Endothelial cell of umbilical vein (primary cell): ENCODE data around the gene HEATR3. TPM values are rescaled to one million over a fixed set of nuclear protein-coding genes. Genes with fewer than 3 reads are reported as not detected.

Experiments
- BruUV-seq: library from RNA; stranded (reverse); fragments of 400-500 nt; replicated peaks from 2 replicates; lab custom pipeline; 2021; lab: Mats Ljungman, UMichigan
- CTCF ChIA-PET: fragments of 300-600, 350-600 bp; sonication (Branson Sonifier 250); formaldehyde crosslinking; loops from one replicate; lab custom pipeline; 2021; ENCODE audit warnings: antibody characterized with exemption, inconsistent platforms; lab: Charles Lee
- POLR2A ChIA-PET: fragments of 300-600, 350-600 bp; sonication (Branson Sonifier 250); formaldehyde crosslinking; loops from one replicate; lab custom pipeline; 2021; ENCODE audit warnings: antibody characterized with exemption, inconsistent platforms; lab: Charles Lee
- DNase-seq: peaks from one replicate; pipeline ENCODE4 v3.0.0-alpha.2; 2011; ENCODE audit warnings: low read depth, low spot score
- FAIRE-seq: peaks from 2 replicates; lab custom pipeline; 2011; peaks lifted over from hg19 to GRCh38; lab: Jason Lieb, UNC
- H2AFZ ChIP-seq: 2 replicates; pipeline ENCODE4 v1.6.0; 2012; ENCODE audit warnings: low read depth, low read length, control low read depth, inconsistent platforms
- H3K27ac ChIP-seq: 2 replicates; pipeline ENCODE4 v1.5.1; 2011; ENCODE audit warnings: low read depth, mild to moderate bottlenecking, control low read depth, low read length, moderate library complexity; ENCODE audit not compliant: insufficient read depth
- H3K27me3 ChIP-seq, 2 experiments: 2 replicates each; pipeline versions ENCODE4 v1.6.0 to v1.6.1; 2011; ENCODE audit warnings: low read length in 2 of 2, mixed read lengths in 1 of 2; ENCODE audit not compliant: control insufficient read depth in 2 of 2, insufficient read depth in 2 of 2
- H3K36me3 ChIP-seq, 2 experiments: 2 replicates in 1 of 2; 3 replicates in 1 of 2; pipeline ENCODE4 v1.5.1; 2011; ENCODE audit warnings: low read length in 2 of 2, mild to moderate bottlenecking in 1 of 2, moderate library complexity in 1 of 2; ENCODE audit not compliant: control insufficient read depth in 2 of 2, insufficient read depth in 2 of 2; ENCODE audit errors: extremely low read depth in 1 of 2
- H3K4me1 ChIP-seq: 3 replicates; pipeline ENCODE4 v1.5.1; 2011; ENCODE audit warnings: mild to moderate bottlenecking, low read length; ENCODE audit not compliant: control insufficient read depth, insufficient read depth; ENCODE audit errors: extremely low read depth
- H3K4me2 ChIP-seq: 2 replicates; pipeline ENCODE4 v1.6.1; 2011; ENCODE audit warnings: low read length, control low read depth, mixed read lengths; ENCODE audit not compliant: insufficient read depth
- H3K4me3 ChIP-seq, 3 experiments: fragments of 200-600 bp in 1 of 3; sonication (generic), shearing (Covaris generic) in 1 of 3; replicated peaks in 1 of 3; 2 replicates each; pipeline ENCODE4 v1.5.1; 2011 to 2016; ENCODE audit warnings: control low read depth in 3 of 3, low read length in 3 of 3, mild to moderate bottlenecking in 2 of 3, inconsistent platforms in 1 of 3, low read depth in 1 of 3, moderate library complexity in 1 of 3; ENCODE audit not compliant: insufficient read depth in 1 of 3
- H3K79me2 ChIP-seq: 2 replicates; pipeline ENCODE4 v1.6.0; 2012; ENCODE audit warnings: low read length, inconsistent platforms; ENCODE audit not compliant: control insufficient read depth, insufficient read depth
- H3K9ac ChIP-seq: replicated peaks from 2 replicates; pipeline ENCODE3; 2011; ENCODE audit warnings: low read length, control low read depth; ENCODE audit not compliant: insufficient read depth; ENCODE audit errors: extremely low read depth
- H3K9me1 ChIP-seq: replicated peaks from 3 replicates; pipeline ENCODE4 v1.6.0; 2011; ENCODE audit warnings: mild to moderate bottlenecking, low read length; ENCODE audit not compliant: control insufficient read depth, insufficient read depth; ENCODE audit errors: extremely low read depth
- H3K9me3 ChIP-seq: replicated peaks from 2 replicates; pipeline ENCODE4 v1.5.1; 2012; ENCODE audit warnings: low read length, inconsistent platforms; ENCODE audit not compliant: control insufficient read depth, insufficient read depth
- H4K20me1 ChIP-seq: replicated peaks from 2 replicates; pipeline ENCODE3; 2011; ENCODE audit warnings: mild to moderate bottlenecking, low read length; ENCODE audit not compliant: control insufficient read depth, insufficient read depth; ENCODE audit errors: extremely low read depth
- EZH2 ChIP-seq: IDR thresholded peaks from 2 replicates; pipeline ENCODE4 v1.6.1; 2012; ENCODE audit warnings: borderline replicate concordance, low read depth, mild to moderate bottlenecking, moderate library complexity, low read length, inconsistent platforms; ENCODE audit not compliant: severe bottlenecking
- FOS ChIP-seq: IDR thresholded peaks from 2 replicates; pipeline ENCODE4 v1.6.1; 2011; ENCODE audit warnings: mild to moderate bottlenecking, low read length, moderate library complexity, borderline replicate concordance; ENCODE audit not compliant: insufficient read depth
- GATA2 ChIP-seq: IDR thresholded peaks from 2 replicates; pipeline ENCODE4 v1.7.0; 2011; ENCODE audit warnings: low read depth, mild to moderate bottlenecking, moderate library complexity, mixed read lengths, low read length; ENCODE audit not compliant: insufficient read length, insufficient read depth
- JUN ChIP-seq: IDR thresholded peaks from 2 replicates; pipeline ENCODE4 v1.6.1; 2011; ENCODE audit warnings: borderline replicate concordance, low read depth; ENCODE audit not compliant: insufficient read length, insufficient read depth
- MYC ChIP-seq: IDR thresholded peaks from one replicate; pipeline ENCODE4 v1.6.1; 2011; ENCODE audit warnings: mild to moderate bottlenecking, low read depth, low read length
- POLR2AphosphoS5 ChIP-seq: IDR thresholded peaks from 2 replicates; pipeline ENCODE4 v1.6.1; 2012; ENCODE audit warnings: low read depth, mild to moderate bottlenecking, control low read depth, low read length, moderate library complexity; ENCODE audit not compliant: insufficient read depth
- dilution Hi-C: fragments of 300-500 bp; cut with MboI; formaldehyde crosslinking; loops from one replicate; pipeline ENCODE4 v1.15.0; 2019; ENCODE audit warnings: low sequenced_read_pairs; ENCODE audit not compliant: extremely low pct_ligation_motif_present
- intact Hi-C: fragments of 100-400 bp; cut with micrococcal nuclease; formaldehyde crosslinking; loops from one replicate; pipeline ENCODE4 v1.10.0; 2022
- polyA plus RNA-seq, 4 experiments: library from polyadenylated mRNA; depleted of rRNA in 3 of 4; stranded (reverse) in 3 of 4; unstranded in 1 of 4; fragments of >200 nt; gene quantifications; 2 replicates each; pipeline versions ENCODE4 v1.2.1 to v1.2.3, GENCODE V29; 2011 to 2012; ENCODE audit warnings: missing spikeins in 1 of 4
- total RNA-seq: library from RNA; stranded (reverse); gene quantifications from 2 replicates; pipeline ENCODE4 v1.2.3, GENCODE V29; 2021
- TF ChIP-seq, protein P1 (sequence below), 2 donors: IDR thresholded peaks; 1 replicate in 1 of 2; 2 replicates in 1 of 2; pipeline ENCODE4 v1.5.1; 2011; ENCODE audit warnings: low read length in 2 of 2, mild to moderate bottlenecking in 2 of 2, moderate library complexity in 2 of 2, control low read depth in 1 of 2, inconsistent platforms in 1 of 2, low read depth in 1 of 2; ENCODE audit not compliant: insufficient read depth in 1 of 2; ENCODE audit errors: extremely low read depth in 1 of 2
- TF ChIP-seq, protein P2 (sequence below): IDR thresholded peaks from 2 replicates; pipeline ENCODE4 v1.6.1; 2011; ENCODE audit not compliant: insufficient read depth, insufficient read length

The HEATR3 gene
- total and polyA plus RNA-seq, 2 donors (not counting 3 experiments of a cell fraction or from before 2014, with no cell fraction given) = 6.7 to 23.1 TPM

DNA sequence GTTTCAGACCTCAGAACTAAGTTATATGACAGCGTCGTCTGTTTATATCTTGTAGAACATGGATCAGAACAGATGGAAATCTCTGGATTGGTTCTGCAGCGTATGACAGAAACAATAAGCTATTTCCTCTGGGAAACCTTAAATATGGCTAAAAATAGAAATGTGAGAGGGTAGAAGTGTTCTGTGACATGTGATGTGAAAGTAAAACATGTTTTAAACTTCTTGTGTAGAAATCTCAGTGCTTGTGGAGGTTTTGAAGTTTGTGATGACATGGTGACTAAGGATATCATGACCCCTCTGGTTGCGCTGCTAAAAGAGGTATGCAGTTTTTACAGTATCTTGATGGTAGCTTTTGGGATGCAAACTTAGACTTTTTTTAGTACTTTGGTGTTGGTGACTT lies 2.8 kb downstream of the HEATR3 start:
- Histone ChIP-seq H3K4me1 (peaks cover 27% of the 10 kb centered on the region), H3K79me2 (peaks cover 41% of the 10 kb centered on the region), H3K4me3 (no peak overlapping the region), H3K9ac (peak overlapping the region; percentile 17), H3K27ac (peak overlapping the region; percentile 29), H3K9me1 (no peaks in the 10 kb centered on the region), H3K36me3 (peaks cover 0 to 9% of the 10 kb centered on the region in 2 experiments), H4K20me1 (no peaks in the 10 kb centered on the region), H3K9me3 (no peaks in the 10 kb centered on the region), H3K4me2 (peak overlapping the region; percentile 41), H3K27me3 (no peaks in the 10 kb centered on the region), H2AFZ (no peak overlapping the region)
- DNase-seq = peak; percentile 26
- TF ChIP-seq, protein P1, sequence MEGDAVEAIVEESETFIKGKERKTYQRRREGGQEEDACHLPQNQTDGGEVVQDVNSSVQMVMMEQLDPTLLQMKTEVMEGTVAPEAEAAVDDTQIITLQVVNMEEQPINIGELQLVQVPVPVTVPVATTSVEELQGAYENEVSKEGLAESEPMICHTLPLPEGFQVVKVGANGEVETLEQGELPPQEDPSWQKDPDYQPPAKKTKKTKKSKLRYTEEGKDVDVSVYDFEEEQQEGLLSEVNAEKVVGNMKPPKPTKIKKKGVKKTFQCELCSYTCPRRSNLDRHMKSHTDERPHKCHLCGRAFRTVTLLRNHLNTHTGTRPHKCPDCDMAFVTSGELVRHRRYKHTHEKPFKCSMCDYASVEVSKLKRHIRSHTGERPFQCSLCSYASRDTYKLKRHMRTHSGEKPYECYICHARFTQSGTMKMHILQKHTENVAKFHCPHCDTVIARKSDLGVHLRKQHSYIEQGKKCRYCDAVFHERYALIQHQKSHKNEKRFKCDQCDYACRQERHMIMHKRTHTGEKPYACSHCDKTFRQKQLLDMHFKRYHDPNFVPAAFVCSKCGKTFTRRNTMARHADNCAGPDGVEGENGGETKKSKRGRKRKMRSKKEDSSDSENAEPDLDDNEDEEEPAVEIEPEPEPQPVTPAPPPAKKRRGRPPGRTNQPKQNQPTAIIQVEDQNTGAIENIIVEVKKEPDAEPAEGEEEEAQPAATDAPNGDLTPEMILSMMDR (IDR thresholded peaks at IDR 0.05; ENCODE audit: extremely low read depth in 1 of 2, insufficient read depth in 1 of 2, low read depth in 1 of 2, low read length in 2 of 2) = no peak
- TF ChIP-seq FOS = no peak
- no peak for TF ChIP-seq JUN
- TF ChIP-seq, protein P2, sequence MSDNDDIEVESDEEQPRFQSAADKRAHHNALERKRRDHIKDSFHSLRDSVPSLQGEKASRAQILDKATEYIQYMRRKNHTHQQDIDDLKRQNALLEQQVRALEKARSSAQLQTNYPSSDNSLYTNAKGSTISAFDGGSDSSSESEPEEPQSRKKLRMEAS = no peak
- TF ChIP-seq MYC = no peak
- no peak for TF ChIP-seq GATA2
- no peak for TF ChIP-seq EZH2
- no peak for TF ChIP-seq POLR2AphosphoS5
- intact Hi-C loops (loop anchor here (5.0 kb wide), 2 partner anchors 299 to 479 kb away; partner anchors contain the start of genes BRD7 and NKD1), dilution Hi-C loops (no loop called here)
- CTCF ChIA-PET = interaction anchor here (1.6 to 7.3 kb wide), 10 partner anchors 10 to 738 kb away, joined by 4 to 193 read pairs (median 8); partner anchors contain the start of gene CNEP1R1
- POLR2A ChIA-PET = no interaction called here
- peak; percentile 63 for FAIRE-seq
- BruUV-seq = no TSS peak
